IMR-90 (cell line): ENCODE results near the gene TTC38.

ENCODE experiments used
- BHLHE40 ChIP-seq: fragments of 150-350 bp; IDR thresholded peaks from 2 replicates; pipeline ENCODE4 v1.6.1; 2016; ENCODE audit warnings: mild to moderate bottlenecking, low read depth, low read length
- CEBPB ChIP-seq: IDR thresholded peaks from 2 replicates; pipeline ENCODE4 v1.6.1; 2012; ENCODE audit warnings: low read depth, low read length, improper control_type of control experiment
- CTCF ChIP-seq: conservative IDR thresholded peaks from 2 replicates; pipeline ENCODE4 v1.5.1; 2012; ENCODE audit warnings: mild to moderate bottlenecking, low read depth, low read length, improper control_type of control experiment
- ELK1 ChIP-seq: fragments of 150-350 bp; IDR thresholded peaks from 2 replicates; pipeline ENCODE4 v1.6.1; 2016; ENCODE audit warnings: low read depth, mild to moderate bottlenecking, low read length, moderate library complexity, borderline replicate concordance
- MAFK ChIP-seq: IDR thresholded peaks from 2 replicates; pipeline ENCODE4 v1.6.1; 2012; ENCODE audit warnings: low read depth, low read length, improper control_type of control experiment
- MAZ ChIP-seq: IDR thresholded peaks from 2 replicates; pipeline ENCODE4 v1.6.1; 2012; ENCODE audit warnings: low read depth, mild to moderate bottlenecking, low read length, improper control_type of control experiment, moderate library complexity, borderline replicate concordance
- NFE2L2 ChIP-seq: fragments of 150-350 bp; IDR thresholded peaks from 2 replicates; pipeline ENCODE4 v1.6.1; 2016; ENCODE audit warnings: low read depth, mild to moderate bottlenecking, low read length
- POLR2A ChIP-seq: IDR thresholded peaks from 2 replicates; pipeline ENCODE4 v1.6.1; 2012; ENCODE audit warnings: mild to moderate bottlenecking, low read depth, low read length
- RAD21 ChIP-seq: IDR thresholded peaks from 2 replicates; pipeline ENCODE4 v1.6.1; 2012; ENCODE audit warnings: low read length, improper control_type of control experiment
- RCOR1 ChIP-seq: IDR thresholded peaks from 2 replicates; pipeline ENCODE4 v1.6.1; 2012; ENCODE audit warnings: mild to moderate bottlenecking, low read length, improper control_type of control experiment; ENCODE audit not compliant: insufficient replicate concordance
- SMC3 ChIP-seq: fragments of 150-350 bp; IDR thresholded peaks from 2 replicates; pipeline ENCODE4 v1.6.1; 2016; ENCODE audit warnings: low read depth, mild to moderate bottlenecking, antibody characterized with exemption, low read length, moderate library complexity
- USF2 ChIP-seq: fragments of 150-350 bp; IDR thresholded peaks from 2 replicates; pipeline ENCODE4 v1.6.1; 2017; ENCODE audit warnings: mild to moderate bottlenecking, antibody characterized with exemption, low read length, low read depth

GRCh38 chr22:46226577-46226976 lies 41.2 kb upstream of the TTC38 start:
- TF ChIP-seq ELK1 (no peak), CTCF (no peak), USF2 (no peak), POLR2A (no peak), MAZ (no peak), NFE2L2 (no peak), RAD21 (no peak), MAFK (no peak), CEBPB (no peak), SMC3 (no peak), RCOR1 (no peak), BHLHE40 (no peak)
